HG02870 (cell line): Measurements from ENCODE around the gene CLEC19A.
"Not testable (repeated sequence)": the region's sequence is repeated elsewhere in the genome, so short reads cannot be mapped to it uniquely, and the experiment has no call there.

Experiments used
- ATAC-seq: cut with Tn5 transposase; IDR thresholded peaks from one replicate; pipeline ENCODE4 v1.9.1; 2021; ENCODE audit warnings: mild to moderate bottlenecking, moderate library complexity; ENCODE audit not compliant: unreplicated experiment

The CLEC19A gene

DNA sequence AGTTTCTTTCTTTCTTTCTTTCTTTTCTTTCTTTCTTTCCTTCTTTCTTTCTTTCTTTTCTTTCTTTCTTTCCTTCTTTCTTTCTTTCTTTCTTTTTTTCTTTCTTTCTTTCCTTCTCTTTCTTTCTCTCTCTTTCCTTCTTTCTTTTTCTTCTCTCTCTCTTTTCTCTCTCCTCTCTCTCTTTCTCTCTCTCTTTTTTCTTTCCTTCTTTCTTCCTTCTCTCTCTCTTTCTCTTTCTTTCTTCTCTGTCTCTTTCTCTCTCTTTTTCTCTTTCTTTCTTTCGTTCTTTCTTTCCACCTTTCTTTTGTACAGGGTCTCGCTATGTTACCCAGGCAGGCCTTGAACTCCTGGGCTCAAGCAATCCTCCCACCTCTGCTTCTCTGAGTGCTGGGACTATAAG lies 35.7 kb downstream of the CLEC19A start:
- not testable (repeated sequence) for ATAC-seq

DNA sequence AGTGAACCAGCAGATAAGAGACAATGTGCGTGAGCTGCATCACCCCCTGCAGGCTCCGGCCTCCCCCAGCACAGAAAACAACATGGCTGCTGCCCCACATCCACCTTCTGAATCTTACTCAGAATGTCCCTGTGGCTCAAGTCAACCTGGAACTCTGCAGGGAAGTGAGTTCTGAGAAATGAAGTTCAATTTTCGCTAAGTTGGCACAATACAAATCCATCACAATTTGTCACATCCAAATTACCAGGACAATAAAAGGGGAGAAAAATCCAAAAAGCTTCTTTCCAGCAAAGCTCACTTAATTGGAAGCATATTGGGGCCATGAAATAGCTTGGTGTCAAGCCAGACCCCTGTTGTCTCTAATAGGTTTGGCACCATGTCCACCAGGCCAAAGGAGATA lies 38.1 kb downstream of the CLEC19A start:
- no peak for ATAC-seq

GRCh38 chr16:19328364-19328763 lies 42.8 kb downstream of the CLEC19A start:
- ATAC-seq = no peak

- no peak for ATAC-seq
These were observed 44.4 kb downstream of the CLEC19A start for GRCh38 chr16:19329932-19330331.

GRCh38 chr16:19330841-19331397 lies 45.4 kb downstream of the CLEC19A start:
- ATAC-seq = no peak

DNA sequence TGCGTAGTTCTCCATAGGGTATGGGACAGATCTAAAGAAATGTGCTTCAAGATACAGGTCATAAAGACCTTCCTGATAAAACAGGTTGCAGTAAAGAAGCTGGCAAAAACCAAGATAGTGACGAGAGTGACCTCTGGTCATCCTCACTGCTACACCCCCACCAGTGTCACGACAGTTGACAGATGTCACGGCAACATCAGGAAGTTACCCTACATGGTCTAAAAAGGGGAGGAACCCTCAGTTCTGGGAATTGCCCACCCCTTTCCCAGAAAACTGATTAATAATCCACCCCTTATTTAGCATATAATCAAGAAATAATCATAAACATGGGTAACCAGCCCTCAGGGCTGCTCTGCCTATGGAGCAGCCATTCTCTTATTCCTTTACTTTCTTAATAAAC lies 46.3 kb downstream of the CLEC19A start:
- no peak for ATAC-seq

- ATAC-seq = no peak
These were observed 52.8 kb downstream of the CLEC19A start for GRCh38 chr16:19338335-19338734.

DNA sequence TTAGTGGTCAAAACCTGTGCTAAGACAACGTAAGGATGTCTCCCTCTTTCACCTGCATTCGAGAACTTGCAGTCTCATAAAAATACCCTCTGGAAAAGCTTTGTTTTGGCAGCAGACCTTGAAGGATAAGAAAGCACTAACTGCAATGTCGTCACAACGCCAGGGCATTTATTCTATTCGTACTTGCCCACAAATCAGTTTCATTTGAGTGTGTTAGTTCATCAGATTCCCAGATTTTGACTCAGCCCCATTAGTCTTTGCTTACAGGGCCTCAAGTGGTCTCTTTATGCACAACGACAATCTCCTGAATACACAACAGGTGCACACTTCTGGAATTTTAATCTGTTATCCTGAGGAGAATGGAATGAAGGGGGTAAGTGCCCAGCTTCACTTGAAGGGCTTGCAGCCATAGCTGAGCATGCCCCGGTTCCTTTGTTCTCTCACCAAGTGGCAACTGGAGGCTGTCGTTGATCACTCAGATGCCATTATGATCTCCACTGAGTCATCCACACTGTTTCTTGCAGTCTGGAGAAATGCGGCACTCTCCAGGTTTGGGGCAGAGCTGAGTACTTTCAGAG lies 58.8 kb downstream of the CLEC19A start:
- ATAC-seq = no peak

DNA sequence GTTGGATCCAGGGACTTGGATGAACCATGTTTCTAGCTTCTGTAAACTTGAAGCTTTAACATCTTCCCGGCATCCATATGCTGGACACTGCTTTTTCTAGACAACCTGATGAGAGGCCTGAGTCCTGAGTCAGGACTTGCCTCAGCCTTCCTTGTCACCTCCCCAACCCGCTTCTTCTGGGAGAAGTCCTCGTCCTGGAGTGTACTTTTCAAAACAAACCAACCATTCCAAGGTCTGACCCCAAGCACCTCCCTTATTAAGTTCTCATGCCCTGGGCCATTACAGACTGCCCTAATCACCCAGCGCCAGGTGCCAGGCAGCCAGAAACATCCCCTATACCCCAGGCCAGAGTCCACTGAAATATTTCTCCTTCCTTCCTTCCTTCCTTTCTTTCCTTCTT lies 59.4 kb downstream of the CLEC19A start:
- ATAC-seq = no peak

GRCh38 chr16:19346335-19346922 lies 60.9 kb downstream of the CLEC19A start:
- no peak for ATAC-seq

- ATAC-seq = no peak
These were observed 62.6 kb downstream of the CLEC19A start for GRCh38 chr16:19348125-19348524.

- ATAC-seq = no peak
These were observed 63.2 kb downstream of the CLEC19A start for GRCh38 chr16:19348578-19349315.

DNA sequence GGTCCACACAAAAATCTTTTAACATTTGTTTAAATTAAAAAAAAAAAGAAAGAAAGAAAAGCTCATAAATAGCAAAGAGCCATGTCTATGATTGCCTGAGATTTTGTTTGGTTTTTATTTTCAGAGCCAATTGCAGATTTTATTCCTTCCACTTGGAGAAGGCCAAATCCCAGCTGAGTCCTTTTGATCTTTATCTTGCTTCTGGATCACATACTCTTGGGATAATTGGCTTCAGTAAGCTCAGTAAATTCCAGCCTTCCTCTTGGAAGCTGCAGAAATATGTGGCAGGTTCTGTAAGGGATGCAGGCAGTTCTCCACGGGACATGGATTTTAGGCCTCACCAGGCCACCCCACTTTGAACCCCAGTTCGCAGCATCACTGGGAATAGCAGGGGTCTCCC lies 68.8 kb downstream of the CLEC19A start:
- ATAC-seq = no peak

GRCh38 chr16:19356024-19356952 lies 70.8 kb downstream of the CLEC19A start:
- no peak for ATAC-seq

GRCh38 chr16:19359556-19359955 lies 74.0 kb downstream of the CLEC19A start:
- ATAC-seq = no peak
